Adrenal gland (tissue), 12 donors: ENCODE data around the gene PLEKHA6. TPM values are rescaled to one million over a fixed set of nuclear protein-coding genes. Genes with fewer than 3 reads are reported as not detected.

Source experiments
- DNase-seq, 7 donors: peaks; one replicate each; pipeline ENCODE4 v3.0.0-alpha.2; 2019 to 2020
- H3K27ac ChIP-seq, 5 donors: fragments of 200-600 bp; sonication (generic) in 4 of 5; 1 replicate in 3 of 5; 2 replicates in 2 of 5; pipeline versions ENCODE4 v1.5.1 to v1.8.0; 2016 to 2020; ENCODE audit warnings: mild to moderate bottlenecking in 1 of 5
- H3K27me3 ChIP-seq: fragments of 200-600 bp; 2 replicates; pipeline ENCODE4 v1.8.0; 2021
- H3K36me3 ChIP-seq, 2 donors: fragments of 200-600 bp; replicated peaks in 1 of 2; 1 replicate in 1 of 2; 2 replicates in 1 of 2; pipeline versions ENCODE4 v1.5.1 to v1.8.0; 2018 to 2022
- H3K4me1 ChIP-seq, 2 donors: fragments of 200-600 bp; replicated peaks in 1 of 2; 1 replicate in 1 of 2; 2 replicates in 1 of 2; pipeline versions ENCODE4 v1.5.1 to v1.8.0; 2018 to 2021
- H3K4me3 ChIP-seq, 4 donors: fragments of 200-600 bp; sonication (generic) in 3 of 4; one replicate each; pipeline ENCODE4 v1.5.1; 2016 to 2018
- H3K9me3 ChIP-seq, 3 donors: fragments of 200-600 bp; sonication (generic) in 1 of 3; replicated peaks in 1 of 3; 1 replicate in 2 of 3; 2 replicates in 1 of 3; pipeline versions ENCODE4 v1.5.1 to v1.8.0; 2016 to 2021
- CTCF ChIP-seq, 6 experiments: fragments of 450-650 bp in 4 of 6; fragments of 200-600 bp in 2 of 6; sonication (generic) in 1 of 6; IDR thresholded peaks; 1 replicate in 5 of 6; 2 replicates in 1 of 6; pipeline versions ENCODE4 v1.5.1 to v1.8.0; 2016 to 2021; ENCODE audit warnings: antibody characterized with exemption in 6 of 6, mild to moderate bottlenecking in 2 of 6, moderate library complexity in 1 of 6
- POLR2A ChIP-seq, 2 donors: fragments of 450-650 bp; IDR thresholded peaks; one replicate each; pipeline ENCODE4 v1.6.1; 2017; ENCODE audit warnings: antibody characterized with exemption in 2 of 2, mild to moderate bottlenecking in 2 of 2, moderate library complexity in 1 of 2
- WGBS, 4 donors: extraction: QIAGEN DNeasy Blood & Tissue Kit in 2 of 4; methylation state at CpG; one replicate each; pipeline versions ENCODE4 v1.1.5 to v1.1.7; 2013 to 2017; 5-methylcytosine and 5-hydroxymethylcytosine counted together
- intact Hi-C, 2 donors: fragments of 100-400 bp; cut with DNase I; formaldehyde crosslinking; loops; one replicate each; pipeline versions ENCODE4 v1.14.1 to v1.15.0; 2022 to 2023
- polyA plus RNA-seq, 3 donors: library from polyadenylated mRNA; stranded (reverse); fragments of 200-250 nt in 2 of 3; fragments of 350-450 nt in 1 of 3; fragmentation: Illumina TruSeq in 1 of 3; extraction: RNeasy Lipid Tissue Mini Kit (QIAGEN cat#74804) in 1 of 3; gene quantifications; one replicate each; pipeline ENCODE4 v1.2.3, GENCODE V29; 2013 to 2014
- total RNA-seq, 9 donors: library from RNA; depleted of rRNA in 4 of 9; stranded (reverse); fragments of >200 nt in 4 of 9; fragments of 120-200 nt in 1 of 9; fragmentation: NEBNext Ultra II Directional in 1 of 9; extraction: Animal tissue kit (Norgen Biotek cat#: 25700) in 1 of 9; gene quantifications; one replicate each; pipeline versions ENCODE4 v1.1.0 to v1.2.4, GENCODE V29; 2013 to 2023
- donor health status: healthy with polysubstance abuse.
- donor health status: Bipolar disorder and iron deficiency.
- donor health status: DM: yes; HTN: yes; CAD: no.
- donor health status: DM: no; HTN: no; CAD: no.
- donor health status: DM: no; HTN: no; CAD: no.
- donor health status: DM: yes; HTN: yes; CAD: no.

Gene PLEKHA6
- total and polyA plus RNA-seq, 12 donors: 2.2 to 13.8 (median 5.1) TPM

- WGBS, 4 donors: 84 to 85% (median 85%) methylated on average over 6 to 7 of the region's 7 CpGs
- Histone ChIP-seq H3K9me3 (no peaks in the 10 kb centered on the region), H3K36me3 (no peaks in the 10 kb centered on the region), H3K27me3 (no peaks in the 10 kb centered on the region), H3K4me3 (no peak overlapping the region), H3K4me1 (peaks cover 6 to 10% of the 10 kb centered on the region in 2 donors), H3K27ac (no peak overlapping the region)
- intact Hi-C loops: no loop called here
- no peak for DNase-seq
- no peak for TF ChIP-seq POLR2A (IDR thresholded peaks at IDR 0.05)
- TF ChIP-seq CTCF (IDR thresholded peaks at IDR 0.05): peak in 3 of 6 experiments; percentile 6 to 24 (median 13)
These were observed 7.0 kb upstream of the PLEKHA6 start for GRCh38 chr1:204366759-204367158.

GRCh38 chr1:204363335-204364114 is 3.8 kb upstream of the PLEKHA6 start:
- peaks cover 6 to 10% of the 10 kb centered on the region in 2 donors for H3K4me1 ChIP-seq
- no peaks in the 10 kb centered on the region for H3K27me3 ChIP-seq
- WGBS, 4 donors: 0 to 1% (median 0%) methylated on average over 20 to 27 of the region's 27 CpGs
- H3K4me3 ChIP-seq: peak overlapping the region in 2 of 4 donors; percentile 17 to 30
- peak overlapping the region in 2 of 5 donors; percentile 7 to 46 for H3K27ac ChIP-seq
- TF ChIP-seq POLR2A (IDR thresholded peaks at IDR 0.05): no peak
- peak; percentile 95 to 99 (median 97) for TF ChIP-seq CTCF (IDR thresholded peaks at IDR 0.05)
- DNase-seq: peak; percentile 59 to 85 (median 68)
- H3K36me3 ChIP-seq: no peaks in the 10 kb centered on the region
- intact Hi-C loops: loop anchor here (2.0 to 5.0 kb wide), 4 partner anchors 105 to 201 kb away; partner anchors contain the start of gene GOLT1A (in 2 of the 2)
- no peaks in the 10 kb centered on the region for H3K9me3 ChIP-seq

- intact Hi-C loops: loop anchor here (5.0 kb wide), 3 partner anchors 106 to 201 kb away; partner anchors contain the start of gene GOLT1A (in 2 of the 2)
- TF ChIP-seq POLR2A (IDR thresholded peaks at IDR 0.05): no peak
- no peak for TF ChIP-seq CTCF (IDR thresholded peaks at IDR 0.05)
- H3K36me3 ChIP-seq: no peaks in the 10 kb centered on the region
- H3K27ac ChIP-seq: peak overlapping the region in 2 of 5 donors; percentile 7 to 46
- H3K4me3 ChIP-seq: peak overlapping the region in 1 of 4 donors; percentile 30
- no peak for DNase-seq
- H3K27me3 ChIP-seq: no peaks in the 10 kb centered on the region
- H3K9me3 ChIP-seq: no peaks in the 10 kb centered on the region
- WGBS, 4 donors: 33 to 54% (median 46%) methylated on average over 3 to 11 of the region's 11 CpGs
- peaks cover 6 to 10% of the 10 kb centered on the region in 2 donors for H3K4me1 ChIP-seq
These were observed 3.2 kb upstream of the PLEKHA6 start for GRCh38 chr1:204362984-204363334.

- Histone ChIP-seq H3K9me3 (no peaks in the 10 kb centered on the region), H3K4me1 (peaks cover 6 to 10% of the 10 kb centered on the region in 2 donors), H3K36me3 (no peaks in the 10 kb centered on the region), H3K27me3 (no peaks in the 10 kb centered on the region), H3K27ac (peak overlapping the region in 1 of 5 donors; percentile 10), H3K4me3 (no peak overlapping the region)
- intact Hi-C loops: loop anchor here (5.0 kb wide), 3 partner anchors 104 to 199 kb away; partner anchors contain the start of gene GOLT1A (in 2 of the 2)
- 81 to 89% (median 82%) methylated on average over 10 of the region's 10 CpGs for WGBS, 4 donors
- no peak for DNase-seq
- no peak for TF ChIP-seq CTCF (IDR thresholded peaks at IDR 0.05)
- no peak for TF ChIP-seq POLR2A (IDR thresholded peaks at IDR 0.05)
These were observed 2.1 kb upstream of the PLEKHA6 start for GRCh38 chr1:204361781-204362180.
